HT-29 (cell line): ENCODE results near the gene KATNAL1. TPM values are rescaled to one million over a fixed set of nuclear protein-coding genes. Genes with fewer than 3 reads are reported as not detected.
A peak's percentile ranks its signal among the peaks of the same experiment; 100 is the strongest.

Experiments
- DNase-seq: peaks from one replicate; pipeline ENCODE4 v3.0.0-alpha.2; 2015; ENCODE audit warnings: low spot score
- total RNA-seq: library from RNA; depleted of rRNA; stranded (reverse); fragments of >200 nt; shearing (Covaris generic); gene quantifications from 2 replicates; pipeline ENCODE4 v1.2.3, GENCODE V29; 2014

Gene KATNAL1
- total RNA-seq, 1 experiment from 2014 or later: 1.2 TPM

DNA sequence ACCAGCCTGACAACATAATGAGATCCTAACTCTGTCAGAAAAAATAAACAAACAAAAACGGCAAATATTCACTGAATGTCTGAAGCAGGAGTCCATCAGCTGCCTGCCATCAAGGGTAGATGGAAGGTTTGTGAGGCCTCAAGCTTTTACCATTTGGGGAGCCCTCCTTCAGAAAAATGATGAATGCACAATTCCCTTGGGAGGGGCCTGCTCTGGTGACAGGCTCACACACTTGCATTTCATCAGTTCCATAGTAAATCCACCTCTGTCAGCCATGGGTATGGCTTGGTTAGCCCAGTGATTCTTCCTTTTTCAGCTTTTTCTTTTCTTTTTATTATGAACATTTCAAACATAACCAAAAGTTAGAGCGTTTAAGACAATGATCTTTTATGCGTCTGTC lies 26.3 kb upstream of the KATNAL1 start:
- no peak for DNase-seq

- DNase-seq: no peak
Observed at GRCh38 chr13:30332456-30333143, 25.2 kb upstream of the KATNAL1 start.

GRCh38 chr13:30331331-30331771 lies 24.0 kb upstream of the KATNAL1 start:
- no peak for DNase-seq

DNA sequence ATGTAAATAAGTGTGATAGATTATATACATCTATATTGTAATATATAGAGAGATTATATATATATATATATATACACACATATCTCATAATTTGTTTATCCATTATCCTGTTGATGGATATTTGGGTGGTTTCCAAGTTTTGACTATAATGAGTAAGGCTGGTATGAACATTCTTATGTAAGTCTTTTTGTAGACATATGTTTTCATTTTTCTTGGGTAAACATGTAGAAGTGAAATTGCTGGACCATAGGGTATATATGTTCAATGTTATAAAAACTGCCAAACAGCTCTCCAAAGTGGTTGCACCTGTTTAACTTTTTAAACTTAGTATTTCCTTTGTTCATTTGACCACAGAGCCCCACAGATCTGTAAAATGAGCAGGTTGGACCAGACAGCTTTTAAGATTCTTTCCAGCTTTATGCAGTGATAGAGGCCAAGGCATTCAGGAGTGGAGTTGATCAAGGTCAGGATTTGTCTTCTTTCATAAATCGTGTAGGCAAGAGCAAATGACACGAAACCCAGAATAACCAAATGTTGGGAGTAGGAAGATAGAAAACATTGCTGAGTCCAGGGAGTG lies 21.7 kb upstream of the KATNAL1 start:
- DNase-seq: no peak

DNA sequence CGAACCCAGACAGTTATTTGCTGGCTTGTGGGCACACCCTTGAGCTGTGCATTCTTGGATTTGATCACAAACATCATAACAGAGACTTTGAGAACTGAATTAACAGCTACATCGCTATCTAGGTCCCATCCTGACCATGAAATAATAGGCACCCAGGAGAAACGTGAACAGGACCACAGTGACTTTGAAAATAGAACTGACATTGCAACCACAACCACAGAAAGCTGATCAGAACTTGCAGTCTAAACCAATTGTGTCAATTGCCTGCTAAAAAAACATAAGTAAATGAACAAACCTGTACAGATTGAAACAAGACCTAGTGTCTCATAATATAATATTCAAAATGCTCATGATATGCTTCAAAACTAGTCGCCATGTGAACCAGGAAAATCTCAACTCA lies 18.3 kb upstream of the KATNAL1 start:
- no peak for DNase-seq

GRCh38 chr13:30323524-30323923 lies 16.2 kb upstream of the KATNAL1 start:
- no peak for DNase-seq

GRCh38 chr13:30322428-30322827 lies 15.1 kb upstream of the KATNAL1 start:
- DNase-seq: no peak

- DNase-seq: no peak
Observed at GRCh38 chr13:30321256-30321655, 13.9 kb upstream of the KATNAL1 start.

DNA sequence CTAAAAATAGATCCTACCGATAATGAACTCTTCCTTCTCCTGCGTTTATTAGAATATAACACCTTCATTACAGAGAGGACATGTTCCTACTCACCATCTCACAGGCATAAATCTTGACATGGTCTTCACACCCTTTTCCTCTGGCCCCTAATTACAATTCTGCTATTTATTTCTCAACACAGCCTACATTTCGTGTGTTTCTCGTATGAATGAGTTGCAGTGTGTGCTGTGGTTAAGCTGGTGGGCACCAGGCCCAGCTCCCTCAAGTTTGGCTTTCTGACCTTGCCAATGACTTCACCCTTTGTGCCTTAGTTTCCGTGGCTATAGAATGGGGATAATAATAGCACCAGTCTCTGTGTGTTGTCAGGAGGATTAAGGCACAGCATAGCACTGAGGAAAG lies 12.3 kb upstream of the KATNAL1 start:
- no peak for DNase-seq

GRCh38 chr13:30319130-30319529 lies 11.8 kb upstream of the KATNAL1 start:
- DNase-seq: no peak

DNA sequence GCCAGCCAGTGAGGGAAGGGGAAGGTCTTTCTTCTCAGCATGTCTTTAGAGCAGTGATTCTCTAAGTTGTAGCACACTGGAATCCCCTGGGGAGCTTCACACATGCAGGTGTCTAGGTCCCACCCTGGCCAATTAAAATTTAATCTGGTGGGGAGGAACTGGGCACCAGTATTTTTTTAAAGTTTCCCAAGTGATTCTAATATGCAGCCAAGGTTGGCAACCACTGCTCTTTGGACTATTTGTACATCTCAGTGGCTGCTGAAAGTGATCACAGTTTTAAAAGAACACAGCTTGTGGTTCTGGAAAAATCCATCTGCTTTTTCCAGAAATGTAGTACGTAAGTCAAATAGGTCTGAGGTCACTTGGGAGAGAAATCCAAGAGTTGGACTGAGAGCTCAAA lies 10.7 kb upstream of the KATNAL1 start:
- no peak for DNase-seq

DNA sequence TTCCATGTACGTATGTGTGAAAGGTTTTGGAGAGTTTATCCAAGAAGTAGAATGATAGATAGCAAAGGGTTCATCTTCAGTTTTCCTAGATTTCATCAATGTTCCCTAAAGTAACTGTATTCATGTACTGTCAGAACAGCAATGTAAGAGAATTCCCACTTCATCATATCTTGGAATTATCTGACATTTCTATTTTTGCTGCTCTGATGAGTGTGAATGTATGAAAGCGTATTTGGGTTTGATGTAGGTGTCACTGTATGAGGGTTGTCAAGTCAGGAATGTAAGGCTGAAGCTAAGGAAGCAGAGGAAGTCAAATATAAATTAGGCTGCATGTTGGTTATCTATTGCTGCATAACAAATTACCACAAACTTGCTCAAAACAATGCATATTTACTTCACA lies 7.2 kb upstream of the KATNAL1 start:
- no peak for DNase-seq

DNA sequence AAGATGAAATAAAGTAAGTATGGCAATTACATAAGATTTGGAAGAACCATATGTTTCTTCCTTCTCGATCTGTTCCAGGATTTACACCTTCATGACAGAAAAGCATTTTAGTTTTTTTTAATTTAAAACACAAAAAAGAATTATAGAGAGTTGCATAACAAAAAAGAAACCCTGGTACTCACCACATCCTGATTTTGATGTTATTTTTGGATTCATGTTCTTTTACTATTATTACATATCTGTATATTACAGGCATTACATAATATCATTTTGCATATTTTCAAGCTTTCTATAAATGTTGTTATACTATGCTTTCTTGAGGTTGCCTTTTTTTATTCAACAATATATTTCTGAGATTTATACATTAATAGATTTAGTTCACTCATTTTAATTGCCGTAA lies 6.7 kb upstream of the KATNAL1 start:
- DNase-seq: no peak

DNA sequence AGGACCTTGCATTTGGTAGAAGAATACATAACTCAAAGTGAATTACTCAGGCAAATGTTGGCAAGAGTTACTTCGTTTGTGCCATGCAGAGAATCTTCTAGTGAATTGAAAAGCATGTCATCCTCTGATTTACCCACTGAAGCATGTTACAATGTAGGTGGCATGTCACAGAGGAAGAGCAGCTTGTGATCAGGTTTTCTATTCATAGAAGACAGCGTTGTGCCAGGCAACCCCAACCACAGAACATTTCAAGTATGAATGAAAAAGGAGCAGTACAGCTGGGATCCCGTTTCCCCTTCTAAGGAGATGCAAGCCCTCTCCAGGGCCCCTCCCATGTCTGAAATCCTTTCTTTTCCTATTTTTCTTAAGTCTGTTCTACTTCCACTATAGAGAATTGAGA lies 6.0 kb upstream of the KATNAL1 start:
- DNase-seq: no peak

DNA sequence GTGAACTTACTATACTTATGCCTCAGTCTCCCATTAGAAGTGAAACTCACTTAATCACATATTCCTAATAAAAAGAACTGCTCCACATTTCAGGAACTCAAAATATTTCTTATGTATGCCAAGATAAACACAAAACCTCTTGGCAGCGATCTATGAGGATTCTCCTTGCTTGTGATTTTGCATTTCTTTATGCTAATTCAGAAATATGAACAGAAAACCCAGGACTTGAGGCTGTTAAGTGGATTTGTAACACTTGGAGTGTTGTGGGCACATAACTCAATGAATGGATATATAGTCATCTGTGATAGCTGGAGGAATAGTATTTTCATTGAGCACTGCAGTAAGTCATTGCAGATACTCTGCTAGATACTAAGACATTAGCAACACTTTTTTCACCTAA lies 5.6 kb upstream of the KATNAL1 start:
- DNase-seq: no peak

DNA sequence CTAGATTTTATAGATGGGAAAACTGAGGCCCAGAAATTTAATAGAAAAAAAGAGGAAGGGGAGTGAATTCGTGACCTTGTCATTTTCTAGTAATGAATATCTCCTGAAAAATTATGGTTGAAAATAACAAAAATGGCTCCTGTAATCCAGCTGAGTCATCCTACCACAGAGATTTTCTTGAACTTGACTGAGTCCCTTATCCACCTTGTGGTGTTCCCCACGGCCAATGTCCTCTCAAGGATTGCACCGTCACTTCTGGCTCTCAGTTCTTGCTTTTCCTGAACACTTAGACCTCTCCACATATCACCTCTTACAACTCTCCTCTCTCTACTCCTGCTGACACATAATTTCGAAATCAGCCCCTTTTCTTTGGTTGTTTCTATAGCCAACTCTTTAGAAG lies 1.2 kb upstream of the KATNAL1 start:
- no peak for DNase-seq

GRCh38 chr13:30307971-30308290 lies 580 bp upstream of the KATNAL1 start:
- no peak for DNase-seq

DNA sequence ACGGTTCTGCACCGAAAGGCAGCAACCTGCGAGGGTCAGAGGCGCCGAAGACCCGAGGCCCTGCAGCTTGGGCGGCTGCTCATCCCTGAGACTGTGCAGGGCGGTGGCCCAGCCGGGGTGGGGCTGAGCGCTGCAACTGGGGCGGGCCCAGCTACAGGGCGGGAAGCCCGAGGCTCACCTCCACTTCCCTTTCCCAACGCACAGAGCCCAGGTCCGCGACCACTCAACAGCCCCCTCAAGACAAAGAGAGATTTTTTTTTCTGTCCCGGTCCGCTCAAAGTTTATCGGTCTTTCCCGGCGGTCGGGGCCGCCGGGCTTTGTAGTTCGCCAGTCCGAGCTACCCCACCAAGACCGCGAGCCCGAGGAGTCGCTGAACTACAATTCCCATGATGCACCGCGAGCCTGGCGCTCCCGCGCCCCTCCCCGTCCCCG lies 573 bp downstream of the KATNAL1 start:
- DNase-seq: peak; percentile 97

DNA sequence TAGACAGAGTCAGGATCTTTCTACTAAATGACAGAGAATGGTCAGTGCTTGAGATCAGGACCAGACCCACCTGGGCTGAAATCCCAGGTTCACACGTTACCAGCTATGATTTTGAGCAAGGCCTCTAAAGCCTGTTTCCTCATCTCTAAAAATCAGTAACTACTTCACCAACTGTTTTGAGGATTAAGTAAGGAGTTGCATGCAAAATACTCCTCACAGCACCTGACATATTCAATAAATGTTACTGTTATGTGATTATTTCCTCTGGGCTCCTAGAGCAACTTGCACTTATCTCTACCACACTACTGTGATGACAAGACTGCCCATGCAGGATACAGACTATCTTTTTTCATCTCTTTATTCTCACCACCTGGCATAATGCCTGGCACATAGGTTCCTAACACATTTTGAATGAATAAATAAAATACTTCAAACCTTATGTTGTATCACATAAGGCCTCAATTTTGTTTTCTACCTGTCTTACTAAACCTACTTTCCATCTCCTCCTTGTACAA lies 1.8 kb downstream of the KATNAL1 start:
- no peak for DNase-seq

- DNase-seq: no peak
Observed at GRCh38 chr13:30303269-30303668, 4.1 kb downstream of the KATNAL1 start.

GRCh38 chr13:30301827-30302226 lies 5.5 kb downstream of the KATNAL1 start:
- DNase-seq: no peak

GRCh38 chr13:30300596-30300995 lies 6.8 kb downstream of the KATNAL1 start:
- no peak for DNase-seq

DNA sequence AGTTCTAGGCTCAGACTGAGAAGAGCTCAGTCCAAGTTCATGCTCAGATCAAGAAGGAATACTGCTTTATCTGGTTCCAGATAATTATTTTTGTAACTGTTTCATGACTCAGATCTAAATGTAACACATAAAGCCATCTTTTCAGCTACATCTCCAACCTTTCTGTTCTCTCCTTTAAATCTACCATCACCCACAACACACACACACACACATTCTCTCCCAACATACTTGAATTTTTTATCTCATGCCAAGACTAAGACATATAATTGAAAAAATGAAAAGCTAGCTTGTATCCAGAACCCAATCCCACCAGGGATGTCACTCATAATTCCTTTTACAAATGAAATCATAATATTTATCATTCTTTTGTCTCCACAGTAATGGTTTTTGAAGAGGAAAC lies 7.6 kb downstream of the KATNAL1 start:
- DNase-seq: no peak

- DNase-seq: no peak
Observed at GRCh38 chr13:30295116-30295515, 12.2 kb downstream of the KATNAL1 start.
